ENCODE measurements around the gene LSM14A.
"Not testable (repeated sequence)": the region's sequence is repeated elsewhere in the genome, so short reads cannot be mapped to it uniquely, and the experiment has no call there.

Gene LSM14A

DNA sequence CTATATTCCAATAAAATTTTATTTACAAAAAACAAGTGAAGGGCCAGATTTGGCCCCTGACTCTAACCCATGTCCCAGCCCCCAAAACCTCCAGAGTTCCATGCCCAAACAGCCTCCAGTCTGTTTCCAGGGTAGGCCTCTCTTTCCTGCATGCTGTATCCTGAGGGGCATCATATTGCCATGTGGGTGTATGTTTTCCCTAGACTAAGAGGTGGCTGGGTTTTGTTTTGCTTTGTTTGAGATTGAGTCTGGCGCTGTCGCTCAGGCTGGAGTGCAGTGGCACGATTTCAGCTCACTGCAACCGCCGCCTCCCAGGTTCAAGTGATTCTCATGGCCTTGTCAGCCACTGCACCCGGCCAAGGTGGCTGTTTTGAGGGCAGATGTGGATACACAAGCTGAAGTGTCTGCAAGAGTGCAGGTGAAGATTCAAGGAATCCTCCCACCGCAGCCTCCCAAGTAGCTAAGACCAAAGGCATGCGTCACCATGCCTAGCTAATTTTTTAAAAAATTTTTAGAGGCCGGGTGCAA lies 23.6 kb upstream of the LSM14A start:
- DNase-seq (ENCODE audit: extremely low read depth, low read depth): no peak
- TF ChIP-seq, protein P1, sequence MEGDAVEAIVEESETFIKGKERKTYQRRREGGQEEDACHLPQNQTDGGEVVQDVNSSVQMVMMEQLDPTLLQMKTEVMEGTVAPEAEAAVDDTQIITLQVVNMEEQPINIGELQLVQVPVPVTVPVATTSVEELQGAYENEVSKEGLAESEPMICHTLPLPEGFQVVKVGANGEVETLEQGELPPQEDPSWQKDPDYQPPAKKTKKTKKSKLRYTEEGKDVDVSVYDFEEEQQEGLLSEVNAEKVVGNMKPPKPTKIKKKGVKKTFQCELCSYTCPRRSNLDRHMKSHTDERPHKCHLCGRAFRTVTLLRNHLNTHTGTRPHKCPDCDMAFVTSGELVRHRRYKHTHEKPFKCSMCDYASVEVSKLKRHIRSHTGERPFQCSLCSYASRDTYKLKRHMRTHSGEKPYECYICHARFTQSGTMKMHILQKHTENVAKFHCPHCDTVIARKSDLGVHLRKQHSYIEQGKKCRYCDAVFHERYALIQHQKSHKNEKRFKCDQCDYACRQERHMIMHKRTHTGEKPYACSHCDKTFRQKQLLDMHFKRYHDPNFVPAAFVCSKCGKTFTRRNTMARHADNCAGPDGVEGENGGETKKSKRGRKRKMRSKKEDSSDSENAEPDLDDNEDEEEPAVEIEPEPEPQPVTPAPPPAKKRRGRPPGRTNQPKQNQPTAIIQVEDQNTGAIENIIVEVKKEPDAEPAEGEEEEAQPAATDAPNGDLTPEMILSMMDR (IDR thresholded peaks at IDR 0.05; ENCODE audit: low read depth, low read length): no peak

DNA sequence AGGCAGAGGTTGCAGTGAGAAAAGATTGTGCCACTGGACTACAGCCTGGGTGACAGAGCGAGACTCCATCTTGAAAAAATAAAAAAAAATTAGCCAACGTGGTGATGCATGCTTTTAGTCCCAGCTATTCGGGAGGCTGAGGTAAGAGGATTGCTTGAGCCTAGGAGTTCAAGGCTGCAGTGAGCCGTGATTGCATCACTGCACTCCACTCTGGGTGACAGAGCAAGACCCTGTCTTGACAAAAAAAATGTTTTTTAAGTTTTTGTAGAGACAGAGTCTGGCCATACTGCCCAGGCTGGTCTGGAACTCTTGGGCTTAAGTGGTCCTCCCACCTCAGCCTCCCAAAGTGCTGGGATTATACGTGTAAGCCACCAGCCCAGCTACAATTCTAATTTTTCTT lies 22.4 kb upstream of the LSM14A start:
- TF ChIP-seq, protein P1 (IDR thresholded peaks at IDR 0.05; ENCODE audit: low read depth, low read length): no peak
- DNase-seq (ENCODE audit: extremely low read depth, low read depth): no peak

DNA sequence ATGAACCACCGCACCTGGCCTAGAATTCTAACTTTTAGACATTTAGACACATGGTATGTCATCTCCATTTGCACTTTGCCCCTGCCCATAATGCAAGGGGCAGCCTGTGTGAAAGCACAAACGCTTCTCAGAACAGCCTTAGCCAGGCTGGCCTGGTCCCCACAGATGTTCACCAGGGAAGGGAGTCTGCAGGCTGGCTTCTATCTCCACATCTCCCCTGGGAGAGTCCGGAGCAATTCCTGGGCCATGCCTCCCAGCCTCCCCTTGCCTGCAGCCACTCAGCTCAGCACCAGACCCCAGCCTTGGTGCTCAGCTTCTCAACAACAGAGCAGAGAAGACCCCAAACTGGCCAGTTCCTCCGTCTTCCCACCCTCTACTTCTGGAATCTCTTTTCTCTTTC lies 21.7 kb upstream of the LSM14A start:
- TF ChIP-seq, protein P1 (IDR thresholded peaks at IDR 0.05; ENCODE audit: low read depth, low read length): no peak
- no peak for DNase-seq (ENCODE audit: extremely low read depth, low read depth)

DNA sequence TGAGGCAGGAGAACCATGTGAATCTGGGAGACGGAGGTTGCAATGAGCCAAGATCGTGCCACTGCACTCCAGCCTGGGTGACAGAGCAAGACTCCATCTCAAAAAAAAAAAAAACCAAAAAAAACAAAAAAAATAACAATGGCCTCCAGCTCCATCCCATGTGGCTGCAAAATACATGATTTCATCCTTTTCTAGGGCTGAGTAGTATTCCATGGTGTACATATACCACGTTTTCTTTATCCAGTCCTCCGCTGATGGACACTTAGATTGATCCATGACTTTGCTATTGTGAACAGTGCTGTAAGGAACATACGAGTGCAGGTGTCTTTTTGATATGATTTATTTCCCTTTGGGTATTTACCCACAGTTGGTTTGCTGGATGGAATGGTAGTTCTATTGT lies 20.9 kb upstream of the LSM14A start:
- no peak for DNase-seq (ENCODE audit: extremely low read depth, low read depth)
- TF ChIP-seq, protein P1 (IDR thresholded peaks at IDR 0.05; ENCODE audit: low read depth, low read length): no peak

DNA sequence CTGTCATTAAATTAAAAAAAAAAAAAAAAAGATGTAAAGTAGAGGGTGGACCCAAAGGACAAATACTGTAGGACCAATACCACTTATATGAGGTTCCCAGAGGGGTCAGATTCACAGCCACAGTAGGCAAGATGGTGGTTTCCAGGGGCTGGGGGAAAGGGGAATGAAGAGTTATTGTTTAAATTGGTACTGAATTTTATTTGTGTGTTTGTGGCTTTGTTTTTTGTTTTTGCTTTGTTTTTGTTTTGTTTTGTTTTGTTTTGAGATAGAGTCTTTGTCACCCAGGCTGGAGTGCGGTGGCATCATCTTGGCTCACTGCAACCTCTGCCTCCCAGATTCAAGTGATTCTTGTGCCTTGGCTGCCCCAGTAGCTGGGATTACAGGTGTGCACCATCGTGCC lies 17.9 kb upstream of the LSM14A start:
- TF ChIP-seq, protein P1 (IDR thresholded peaks at IDR 0.05; ENCODE audit: low read depth, low read length): no peak
- no peak for DNase-seq (ENCODE audit: extremely low read depth, low read depth)

DNA sequence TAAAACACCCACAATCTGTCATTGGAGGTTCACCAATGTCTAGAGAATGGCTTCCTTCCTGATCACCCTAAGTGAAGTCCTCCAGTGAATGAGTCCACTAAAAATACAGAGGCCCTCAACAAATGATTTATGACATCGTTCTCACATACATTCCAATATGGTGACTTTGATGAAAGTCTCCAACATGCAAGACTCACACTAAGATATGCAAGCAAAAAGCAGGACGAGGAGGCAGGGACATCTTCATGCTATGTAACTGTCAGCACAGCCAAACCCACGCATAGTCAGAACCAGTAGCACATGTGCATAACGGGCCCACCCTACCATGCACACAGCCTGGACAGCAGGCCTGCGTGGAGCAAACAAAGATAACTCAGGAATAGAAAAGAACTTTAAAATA lies 16.6 kb upstream of the LSM14A start:
- DNase-seq (ENCODE audit: extremely low read depth, low read depth): no peak
- TF ChIP-seq, protein P1 (IDR thresholded peaks at IDR 0.05; ENCODE audit: low read depth, low read length): no peak

DNA sequence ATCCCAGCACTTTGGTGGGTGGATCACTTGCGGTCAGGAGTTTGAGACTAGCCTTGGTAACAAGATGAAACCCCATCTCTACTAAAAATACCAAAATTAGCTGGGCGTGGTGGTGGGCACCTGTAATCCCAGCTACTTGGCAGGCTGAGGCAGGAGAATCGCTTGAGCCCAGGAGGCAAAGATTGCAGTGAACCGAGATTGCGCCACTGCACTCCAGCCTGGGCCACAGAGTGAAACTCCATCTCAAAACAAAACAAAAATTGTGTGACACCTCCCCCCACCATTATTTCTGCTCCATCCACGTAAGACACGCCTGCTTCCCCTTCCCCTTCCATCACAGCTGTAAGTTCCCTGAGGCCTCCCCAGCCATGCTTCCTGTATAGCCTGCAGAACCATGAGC lies 13.3 kb upstream of the LSM14A start:
- not testable (repeated sequence) for DNase-seq (ENCODE audit: extremely low read depth, low read depth)

DNA sequence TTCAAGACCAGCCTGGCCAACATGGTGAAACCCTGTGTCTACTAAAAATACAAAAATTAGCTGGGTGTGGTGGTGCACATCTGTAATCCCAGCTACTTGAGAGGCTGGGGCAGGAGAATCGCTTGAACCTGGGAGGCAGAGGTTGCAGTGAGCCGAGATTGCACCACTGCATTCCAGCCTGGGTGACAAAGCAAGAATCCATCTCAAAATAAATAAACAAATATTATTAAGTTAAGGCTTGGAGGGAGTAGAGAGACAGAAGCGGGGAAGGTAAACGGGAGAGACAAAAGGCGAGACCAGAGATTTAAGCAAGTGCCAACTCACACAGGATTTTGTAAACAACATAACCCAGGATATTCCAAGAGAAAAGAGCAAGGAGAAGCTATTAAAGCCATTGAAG lies 12.8 kb upstream of the LSM14A start:
- not testable (repeated sequence) for DNase-seq (ENCODE audit: extremely low read depth, low read depth)

DNA sequence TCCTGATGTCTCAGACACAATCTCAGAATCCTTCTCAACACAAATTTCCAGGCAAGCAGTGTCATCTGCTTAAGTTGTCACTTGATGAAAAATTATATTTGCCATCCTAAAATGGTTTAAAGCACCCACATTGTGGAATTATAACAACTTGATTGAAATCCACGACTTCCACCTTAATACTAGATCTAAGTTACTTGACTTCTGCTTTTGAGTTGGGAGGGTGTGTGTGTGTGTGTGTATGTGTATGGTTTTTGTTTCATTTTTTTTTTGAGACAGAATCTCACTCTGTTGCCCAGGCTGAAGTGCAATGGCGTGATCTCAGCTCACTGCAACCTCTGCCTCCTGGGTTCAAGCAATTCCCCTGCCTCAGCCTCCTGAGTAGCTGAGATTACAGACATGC lies 10.4 kb upstream of the LSM14A start:
- not testable (repeated sequence) for DNase-seq (ENCODE audit: extremely low read depth, low read depth)
